MM.1S (cell line): ENCODE results near the gene ZWINT.

Source experiments
- DNase-seq: peaks from one replicate; pipeline ENCODE4 v3.0.0-alpha.2; 2015
- H2AFZ ChIP-seq: fragments of 300-600 bp; sonication (generic); 2 replicates; pipeline ENCODE4 v1.6.0; 2016; ENCODE audit warnings: antibody characterized with exemption, low read length
- H3F3A ChIP-seq: fragments of 300-600 bp; sonication (generic); 2 replicates; pipeline ENCODE4 v1.6.1; 2016; ENCODE audit warnings: mild to moderate bottlenecking, antibody characterized with exemption, low read length, moderate library complexity, mixed read lengths; ENCODE audit not compliant: insufficient read depth
- H3K27ac ChIP-seq: fragments of 300-600 bp; sonication (generic); 2 replicates; pipeline ENCODE4 v1.5.1; 2016; ENCODE audit warnings: mild to moderate bottlenecking, low read length
- H3K27me3 ChIP-seq: fragments of 300-600 bp; sonication (generic); replicated peaks from 2 replicates; pipeline ENCODE4 v1.6.0; 2016; ENCODE audit warnings: low read length; ENCODE audit not compliant: insufficient read depth
- H3K36me3 ChIP-seq: fragments of 300-600 bp; sonication (generic); replicated peaks from 2 replicates; pipeline ENCODE4 v1.6.1; 2016; ENCODE audit warnings: mild to moderate bottlenecking, low read length, mixed read lengths; ENCODE audit not compliant: insufficient read depth
- H3K4me1 ChIP-seq: fragments of 300-600 bp; sonication (generic); 2 replicates; pipeline ENCODE4 v1.6.1; 2016; ENCODE audit warnings: low read length, mixed read lengths
- H3K4me2 ChIP-seq: fragments of 300-600 bp; sonication (generic); 2 replicates; pipeline ENCODE4 v1.6.0; 2016; ENCODE audit warnings: low read depth, low read length
- H3K4me3 ChIP-seq: fragments of 300-600 bp; sonication (generic); 2 replicates; pipeline ENCODE4 v1.5.1; 2016; ENCODE audit warnings: low read length, mixed read lengths
- H3K79me2 ChIP-seq: fragments of 300-600 bp; sonication (generic); 2 replicates; pipeline ENCODE4 v1.6.1; 2016; ENCODE audit warnings: mixed run types, low read length, mixed read lengths
- H3K9ac ChIP-seq: fragments of 300-600 bp; sonication (generic); 2 replicates; pipeline ENCODE4 v1.6.1; 2016; ENCODE audit warnings: low read length, mixed read lengths
- H3K9me2 ChIP-seq: fragments of 300-600 bp; sonication (generic); replicated peaks from 2 replicates; pipeline ENCODE4 v1.6.1; 2016; ENCODE audit warnings: mild to moderate bottlenecking, low read length, mixed read lengths; ENCODE audit not compliant: insufficient read depth
- H3K9me3 ChIP-seq: fragments of 300-600 bp; sonication (generic); replicated peaks from 2 replicates; pipeline ENCODE4 v1.6.1; 2016; ENCODE audit warnings: mild to moderate bottlenecking, low read length, mixed read lengths; ENCODE audit not compliant: insufficient read depth
- H4K20me1 ChIP-seq: fragments of 300-600 bp; sonication (generic); 2 replicates; pipeline ENCODE4 v1.6.1; 2016; ENCODE audit warnings: mild to moderate bottlenecking, low read length, moderate library complexity, mixed read lengths; ENCODE audit not compliant: insufficient read depth
- EZH2 ChIP-seq: fragments of 300-600 bp; sonication (generic); optimal IDR thresholded peaks from 2 replicates; pipeline ENCODE3; 2017; ENCODE audit warnings: low read depth, mild to moderate bottlenecking, antibody characterized with exemption, low read length, mixed read lengths
- EZH2phosphoT487 ChIP-seq: fragments of 300-600 bp; sonication (generic); IDR thresholded peaks from 2 replicates; pipeline ENCODE4 v1.6.1; 2018; ENCODE audit warnings: antibody characterized with exemption, low read length
- TF ChIP-seq, protein P1 (sequence below): fragments of 300-600 bp; sonication (generic); IDR thresholded peaks from 2 replicates; pipeline ENCODE4 v1.5.1; 2016; ENCODE audit warnings: antibody characterized with exemption, low read length, mixed read lengths

The ZWINT gene

DNA sequence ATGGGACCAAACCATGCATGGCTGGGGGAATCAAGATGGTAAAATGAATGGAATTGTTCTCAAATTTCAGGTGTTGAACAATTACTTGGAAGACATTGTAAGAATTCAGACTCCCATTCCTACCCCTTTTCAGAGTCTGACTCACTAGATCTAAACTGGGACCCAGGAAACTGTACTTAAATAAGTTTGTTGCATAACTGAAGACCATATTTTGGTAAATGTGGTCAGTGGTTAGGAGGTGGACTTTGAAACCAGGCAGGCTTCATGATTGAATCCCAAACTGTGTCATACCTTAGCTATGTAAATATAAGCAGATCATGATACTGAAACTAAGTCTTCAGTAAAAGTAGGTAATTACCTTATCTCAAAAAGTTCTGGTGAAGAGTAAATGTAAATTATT is 41.7 kb downstream of the ZWINT start:
- Histone ChIP-seq H3K9me2 (no peaks in the 10 kb centered on the region), H3K79me2 (no peaks in the 10 kb centered on the region), H3K9ac (no peak overlapping the region), H4K20me1 (no peaks in the 10 kb centered on the region), H3K4me2 (no peak overlapping the region), H3K27ac (no peak overlapping the region), H2AFZ (no peak overlapping the region), H3K27me3 (no peaks in the 10 kb centered on the region), H3K4me3 (no peak overlapping the region), H3K4me1 (no peaks in the 10 kb centered on the region; the same call in 1 of the 2 replicates), H3K36me3 (no peaks in the 10 kb centered on the region), H3F3A (no peaks in the 10 kb centered on the region), H3K9me3 (no peaks in the 10 kb centered on the region)
- peak; percentile 31 for DNase-seq
- no peak for TF ChIP-seq EZH2
- TF ChIP-seq, protein P1, sequence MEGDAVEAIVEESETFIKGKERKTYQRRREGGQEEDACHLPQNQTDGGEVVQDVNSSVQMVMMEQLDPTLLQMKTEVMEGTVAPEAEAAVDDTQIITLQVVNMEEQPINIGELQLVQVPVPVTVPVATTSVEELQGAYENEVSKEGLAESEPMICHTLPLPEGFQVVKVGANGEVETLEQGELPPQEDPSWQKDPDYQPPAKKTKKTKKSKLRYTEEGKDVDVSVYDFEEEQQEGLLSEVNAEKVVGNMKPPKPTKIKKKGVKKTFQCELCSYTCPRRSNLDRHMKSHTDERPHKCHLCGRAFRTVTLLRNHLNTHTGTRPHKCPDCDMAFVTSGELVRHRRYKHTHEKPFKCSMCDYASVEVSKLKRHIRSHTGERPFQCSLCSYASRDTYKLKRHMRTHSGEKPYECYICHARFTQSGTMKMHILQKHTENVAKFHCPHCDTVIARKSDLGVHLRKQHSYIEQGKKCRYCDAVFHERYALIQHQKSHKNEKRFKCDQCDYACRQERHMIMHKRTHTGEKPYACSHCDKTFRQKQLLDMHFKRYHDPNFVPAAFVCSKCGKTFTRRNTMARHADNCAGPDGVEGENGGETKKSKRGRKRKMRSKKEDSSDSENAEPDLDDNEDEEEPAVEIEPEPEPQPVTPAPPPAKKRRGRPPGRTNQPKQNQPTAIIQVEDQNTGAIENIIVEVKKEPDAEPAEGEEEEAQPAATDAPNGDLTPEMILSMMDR: no peak
- TF ChIP-seq EZH2phosphoT487: no peak

GRCh38 chr10:56318816-56319215 is 42.2 kb downstream of the ZWINT start:
- TF ChIP-seq, protein P1: no peak
- TF ChIP-seq EZH2phosphoT487: no peak
- TF ChIP-seq EZH2: no peak
- Histone ChIP-seq H3K36me3 (no peaks in the 10 kb centered on the region), H4K20me1 (no peaks in the 10 kb centered on the region), H2AFZ (no peak overlapping the region), H3F3A (no peaks in the 10 kb centered on the region), H3K27ac (no peak overlapping the region), H3K9ac (no peak overlapping the region), H3K79me2 (no peaks in the 10 kb centered on the region), H3K9me2 (no peaks in the 10 kb centered on the region), H3K4me1 (no peaks in the 10 kb centered on the region; the same call in 1 of the 2 replicates), H3K27me3 (no peaks in the 10 kb centered on the region), H3K4me2 (no peak overlapping the region), H3K4me3 (no peak overlapping the region), H3K9me3 (no peaks in the 10 kb centered on the region)
- DNase-seq: no peak

DNA sequence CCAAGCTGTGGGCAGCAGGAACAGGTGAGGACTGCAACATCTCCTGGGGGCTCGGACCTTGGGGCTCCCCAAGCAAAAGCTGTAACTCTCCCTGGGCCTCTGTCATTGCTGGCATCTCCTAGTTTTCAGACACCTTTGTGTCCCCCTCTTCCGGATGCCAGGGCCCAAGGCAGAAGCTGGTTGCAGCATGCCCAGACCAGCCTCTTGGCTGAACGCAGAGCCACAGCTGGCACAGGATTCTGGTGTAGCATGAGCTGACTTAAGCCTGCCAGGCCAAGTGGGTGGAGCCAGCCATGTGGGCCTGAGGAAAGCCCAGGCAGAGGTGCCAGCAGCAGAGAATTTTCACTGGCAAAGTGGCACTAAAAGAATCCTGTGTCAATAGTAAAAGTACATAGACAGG is 43.5 kb downstream of the ZWINT start:
- Histone ChIP-seq H3F3A (no peaks in the 10 kb centered on the region), H3K27ac (no peak overlapping the region), H3K9ac (no peak overlapping the region), H4K20me1 (no peaks in the 10 kb centered on the region), H3K79me2 (no peaks in the 10 kb centered on the region), H3K9me2 (no peaks in the 10 kb centered on the region), H3K36me3 (no peaks in the 10 kb centered on the region), H2AFZ (no peak overlapping the region), H3K4me3 (no peak overlapping the region), H3K9me3 (no peaks in the 10 kb centered on the region), H3K4me2 (no peak overlapping the region), H3K27me3 (no peaks in the 10 kb centered on the region), H3K4me1 (no peaks in the 10 kb centered on the region; the same call in 1 of the 2 replicates)
- TF ChIP-seq EZH2 (no peak), EZH2phosphoT487 (no peak)
- TF ChIP-seq, protein P1: no peak
- DNase-seq: no peak
